ENCODE data around the gene SHISA4.
A peak's percentile ranks its signal among the peaks of the same experiment; 100 is the strongest.

Gene SHISA4

GRCh38 chr1:201882665-201883132, 6.0 kb upstream of the SHISA4 start:
- no peak for DNase-seq

- no peak for DNase-seq
Measured at GRCh38 chr1:201883266-201883665, 5.4 kb upstream of the SHISA4 start.

GRCh38 chr1:201883786-201884185, 4.9 kb upstream of the SHISA4 start:
- no peak for DNase-seq

GRCh38 chr1:201884425-201884824, 4.3 kb upstream of the SHISA4 start:
- DNase-seq, result no peak

- no peak for DNase-seq
Measured at GRCh38 chr1:201885531-201886075, 3.1 kb upstream of the SHISA4 start.

- DNase-seq, result no peak
Measured at GRCh38 chr1:201886103-201886885, 2.4 kb upstream of the SHISA4 start.

- no peak for DNase-seq
Measured at GRCh38 chr1:201887116-201887866, 1.4 kb upstream of the SHISA4 start.

GRCh38 chr1:201889090-201889968, 631 bp downstream of the SHISA4 start:
- DNase-seq, result no peak

GRCh38 chr1:201890223-201890622, 1.5 kb downstream of the SHISA4 start:
- DNase-seq, result no peak

GRCh38 chr1:201890806-201891450, 2.2 kb downstream of the SHISA4 start:
- no peak for DNase-seq

- no peak for DNase-seq
Measured at GRCh38 chr1:201891451-201892045, 2.9 kb downstream of the SHISA4 start.

GRCh38 chr1:201892211-201892610, 3.5 kb downstream of the SHISA4 start:
- DNase-seq, result no peak

- no peak for DNase-seq
Measured at GRCh38 chr1:201893431-201893830, 4.7 kb downstream of the SHISA4 start.

- DNase-seq, result no peak
Measured at GRCh38 chr1:201894343-201895119, 5.8 kb downstream of the SHISA4 start.

- no peak for DNase-seq
Measured at GRCh38 chr1:201895120-201895665, 6.5 kb downstream of the SHISA4 start.

- DNase-seq, result peak; percentile 87
Measured at GRCh38 chr1:201895913-201896807, 7.5 kb downstream of the SHISA4 start.

GRCh38 chr1:201896951-201897391, 8.3 kb downstream of the SHISA4 start:
- DNase-seq, result no peak

- no peak for DNase-seq
Measured at GRCh38 chr1:201898240-201898894, 9.7 kb downstream of the SHISA4 start.

GRCh38 chr1:201898992-201899391, 10.3 kb downstream of the SHISA4 start:
- DNase-seq, result no peak
